CD4-positive, alpha-beta T cell (primary cell): Measurements from ENCODE around the gene GPD1L. TPM values are rescaled to one million over a fixed set of nuclear protein-coding genes. Genes with fewer than 3 reads are reported as not detected.

Source experiments
- ATAC-seq: fragments of 200-7000 bp; cut with Tn5 transposase; one replicate; pipeline ENCODE4 v1.10.0; 2022; ENCODE audit warnings: mild to moderate bottlenecking; ENCODE audit not compliant: poor library complexity
- CTCF ChIA-PET: fragments of 350-600 bp; sonication (Branson Sonifier 250); formaldehyde crosslinking; loops from one replicate; lab custom pipeline; 2021; ENCODE audit warnings: antibody characterized with exemption, inconsistent platforms; lab: Charles Lee
- POLR2A ChIA-PET: fragments of 350-600 bp; sonication (Branson Sonifier 250); formaldehyde crosslinking; loops from one replicate; lab custom pipeline; 2021; ENCODE audit warnings: antibody characterized with exemption, inconsistent platforms; lab: Charles Lee
- DNase-seq, 14 experiments: peaks; one replicate each; pipeline ENCODE4 v3.0.0-alpha.2; 2013 to 2020; ENCODE audit warnings: mixed read lengths in 2 of 14
- H3K27ac ChIP-seq, 2 donors: one replicate each; pipeline versions ENCODE4 v1.5.1 to v1.7.0; 2013; ENCODE audit warnings: low read length in 2 of 2, low read depth in 1 of 2, mild to moderate bottlenecking in 1 of 2
- H3K27me3 ChIP-seq, 2 experiments: 1 replicate in 1 of 2; 2 replicates in 1 of 2; pipeline versions ENCODE4 v1.6.1 to v1.7.0; 2013; ENCODE audit warnings: low read length in 2 of 2, control low read depth in 1 of 2, mild to moderate bottlenecking in 1 of 2, moderate library complexity in 1 of 2; ENCODE audit not compliant: insufficient read depth in 2 of 2, control insufficient read depth in 1 of 2
- H3K36me3 ChIP-seq: one replicate; pipeline ENCODE4 v1.6.1; 2013; ENCODE audit warnings: low read length, control low read depth; ENCODE audit not compliant: insufficient read depth
- H3K4me1 ChIP-seq: one replicate; pipeline ENCODE4 v1.6.1; 2013; ENCODE audit warnings: low read length, control low read depth; ENCODE audit not compliant: insufficient read depth
- H3K4me3 ChIP-seq: one replicate; pipeline ENCODE4 v1.5.1; 2013; ENCODE audit warnings: mild to moderate bottlenecking, low read length, moderate library complexity
- H3K9me3 ChIP-seq, 2 experiments: 1 replicate in 1 of 2; 2 replicates in 1 of 2; pipeline versions ENCODE4 v1.6.1 to v1.7.0; 2013; ENCODE audit warnings: low read length in 2 of 2, mild to moderate bottlenecking in 2 of 2, control low read depth in 1 of 2, moderate library complexity in 1 of 2; ENCODE audit not compliant: control insufficient read depth in 1 of 2, insufficient read depth in 1 of 2
- H3K27ac Mint-ChIP-seq: one replicate; pipeline ENCODE4 v1.8.0; 2020; ENCODE audit warnings: mixed read lengths
- H3K27me3 Mint-ChIP-seq: one replicate; pipeline ENCODE4 v1.8.0; 2021; ENCODE audit warnings: mixed read lengths
- H3K36me3 Mint-ChIP-seq: one replicate; pipeline ENCODE4 v1.8.0; 2021; ENCODE audit warnings: low read depth, mixed read lengths
- H3K4me1 Mint-ChIP-seq: one replicate; pipeline ENCODE4 v1.8.0; 2021; ENCODE audit warnings: low read depth, mixed read lengths
- H3K4me3 Mint-ChIP-seq: one replicate; pipeline ENCODE4 v1.8.0; 2020; ENCODE audit warnings: mild to moderate bottlenecking, mixed read lengths
- H3K9me3 Mint-ChIP-seq: one replicate; pipeline ENCODE4 v1.8.0; 2020; ENCODE audit warnings: mixed read lengths
- CTCF ChIP-seq: fragments of 200-600 bp; IDR thresholded peaks from one replicate; pipeline ENCODE4 v1.8.0; 2022; ENCODE audit warnings: antibody characterized with exemption, mild to moderate bottlenecking
- intact Hi-C, 2 experiments: fragments of 100-400 bp; cut with DNase I in 1 of 2; cut with micrococcal nuclease in 1 of 2; formaldehyde crosslinking; loops; one replicate each; pipeline versions ENCODE4 v1.15.1 to v1.9.0; 2023 to 2025; cut with DNase I, micrococcal nuclease
- total RNA-seq, 174 experiments: library from RNA in 2 of 174; stranded (reverse) in 2 of 174; gene quantifications; one replicate each; pipeline ENCODE4 v1.2.3 and lab custom pipeline; 2021 to 2026

GPD1L gene
- total RNA-seq, 2 experiments from 2014 or later, result 15.3 to 16.0 TPM

GRCh38 chr3:32095431-32095830 lies 11.0 kb upstream of the GPD1L start:
- intact Hi-C loops, result no loop called here
- Histone ChIP-seq H3K27me3 (no peaks in the 10 kb centered on the region), H3K9me3 (peaks cover 0 to under 1% of the 10 kb centered on the region in 2 experiments), H3K4me1 (no peaks in the 10 kb centered on the region), H3K36me3 (no peaks in the 10 kb centered on the region), H3K27ac (no peak overlapping the region), H3K4me3 (no peak overlapping the region)
- H3K4me1 Mint-ChIP-seq, result peaks cover 7% of the 10 kb centered on the region
- H3K27ac Mint-ChIP-seq, result no peak overlapping the region
- H3K36me3 Mint-ChIP-seq, result no peaks in the 10 kb centered on the region
- H3K9me3 Mint-ChIP-seq, result no peaks in the 10 kb centered on the region
- CTCF ChIA-PET, result no interaction called here
- TF ChIP-seq CTCF, result no peak
- no peak overlapping the region for H3K4me3 Mint-ChIP-seq
- H3K27me3 Mint-ChIP-seq, result peaks cover 5% of the 10 kb centered on the region
- POLR2A ChIA-PET, result no interaction called here
- ATAC-seq (no peak), DNase-seq (no peak)

GRCh38 chr3:32097768-32098167 lies 8.7 kb upstream of the GPD1L start:
- no peak overlapping the region for H3K4me3 ChIP-seq
- Mint-ChIP-seq H3K27ac (no peak overlapping the region), H3K36me3 (no peaks in the 10 kb centered on the region), H3K9me3 (peaks cover 5% of the 10 kb centered on the region), H3K4me1 (no peaks in the 10 kb centered on the region), H3K27me3 (peaks cover 5% of the 10 kb centered on the region), H3K4me3 (no peak overlapping the region)
- H3K27ac ChIP-seq, result no peak overlapping the region
- ATAC-seq (no peak), DNase-seq (no peak)
- no peaks in the 10 kb centered on the region for H3K4me1 ChIP-seq
- ChIA-PET CTCF (no interaction called here), POLR2A (no interaction called here)
- H3K36me3 ChIP-seq, result no peaks in the 10 kb centered on the region
- intact Hi-C loops, result no loop called here
- TF ChIP-seq CTCF, result no peak
- no peaks in the 10 kb centered on the region for H3K27me3 ChIP-seq
- H3K9me3 ChIP-seq, result peaks cover 11 to 14% of the 10 kb centered on the region in 2 experiments

- Mint-ChIP-seq H3K4me1 (no peaks in the 10 kb centered on the region), H3K36me3 (no peaks in the 10 kb centered on the region), H3K27ac (no peak overlapping the region), H3K9me3 (peaks cover 5% of the 10 kb centered on the region), H3K4me3 (no peak overlapping the region), H3K27me3 (no peaks in the 10 kb centered on the region)
- no peak for TF ChIP-seq CTCF
- ChIA-PET POLR2A (no interaction called here), CTCF (no interaction called here)
- H3K27ac ChIP-seq, result no peak overlapping the region
- H3K4me3 ChIP-seq, result no peak overlapping the region
- intact Hi-C loops, result no loop called here
- H3K4me1 ChIP-seq, result no peaks in the 10 kb centered on the region
- DNase-seq (no peak), ATAC-seq (no peak)
- H3K9me3 ChIP-seq, result peaks cover 14 to 15% of the 10 kb centered on the region in 2 experiments
- no peaks in the 10 kb centered on the region for H3K36me3 ChIP-seq
- no peaks in the 10 kb centered on the region for H3K27me3 ChIP-seq
Observed at GRCh38 chr3:32098528-32098927, 7.9 kb upstream of the GPD1L start.
